Esophagus muscularis mucosa (tissue), 4 donors: ENCODE results near the gene RPRD1B. TPM values are rescaled to one million over a fixed set of nuclear protein-coding genes. Genes with fewer than 3 reads are reported as not detected.

Experiments
- DNase-seq: peaks from one replicate; pipeline ENCODE4 v3.0.0-alpha.2; 2017; ENCODE audit errors: extremely low spot score
- H3K27ac ChIP-seq, 4 donors: fragments of 200-600 bp; sonication (generic); replicated peaks in 1 of 4; 1 replicate in 3 of 4; 2 replicates in 1 of 4; pipeline ENCODE4 v1.5.1; 2016 to 2019; ENCODE audit warnings: mild to moderate bottlenecking in 1 of 4
- H3K27me3 ChIP-seq, 4 donors: fragments of 200-600 bp; sonication (generic); one replicate each; pipeline versions ENCODE4 v1.5.1 to v1.6.0; 2016 to 2019
- H3K36me3 ChIP-seq, 4 donors: fragments of 200-600 bp; sonication (generic); one replicate each; pipeline ENCODE4 v1.5.1; 2016 to 2019
- H3K4me1 ChIP-seq, 4 donors: fragments of 200-600 bp; sonication (generic); one replicate each; pipeline ENCODE4 v1.5.1; 2016 to 2019
- H3K4me3 ChIP-seq, 4 donors: fragments of 200-600 bp; sonication (generic); 1 replicate in 2 of 4; 2 replicates in 2 of 4; pipeline ENCODE4 v1.5.1; 2016 to 2019; ENCODE audit warnings: mild to moderate bottlenecking in 4 of 4, moderate library complexity in 1 of 4
- H3K9me3 ChIP-seq, 4 donors: fragments of 200-600 bp; sonication (generic); 1 replicate in 3 of 4; 2 replicates in 1 of 4; pipeline ENCODE4 v1.5.1; 2016 to 2019
- CTCF ChIP-seq, 3 experiments: fragments of 200-600 bp in 2 of 3; fragments of 450-650 bp in 1 of 3; sonication (generic) in 2 of 3; IDR thresholded peaks; one replicate each; pipeline ENCODE4 v1.5.1; 2017 to 2019; ENCODE audit warnings: antibody characterized with exemption in 3 of 3, mild to moderate bottlenecking in 2 of 3, moderate library complexity in 1 of 3
- EP300 ChIP-seq: sonication (generic); formaldehyde crosslinking; IDR thresholded peaks from one replicate; pipeline ENCODE4 v1.6.1; 2017; ENCODE audit warnings: antibody characterized with exemption
- POLR2A ChIP-seq: fragments of 450-650 bp; IDR thresholded peaks from one replicate; pipeline ENCODE4 v1.6.1; 2017; ENCODE audit warnings: antibody characterized with exemption, moderate library complexity, mild to moderate bottlenecking, low read depth
- POLR2AphosphoS5 ChIP-seq, 2 donors: sonication (generic); formaldehyde crosslinking; IDR thresholded peaks; one replicate each; pipeline ENCODE4 v1.6.1; 2017; ENCODE audit warnings: antibody characterized with exemption in 2 of 2
- WGBS: methylation state at CpG from one replicate; pipeline ENCODE4 v1.1.5; 2018; 5-methylcytosine and 5-hydroxymethylcytosine counted together
- intact Hi-C: fragments of 100-400 bp; cut with DNase I; formaldehyde crosslinking; loops from one replicate; pipeline ENCODE4 v1.15.1; 2023
- total RNA-seq, 4 donors: library from RNA; depleted of rRNA; stranded (reverse); fragments of >200 nt; gene quantifications; one replicate each; pipeline versions ENCODE4 v1.1.0 to v1.2.1, GENCODE V29; 2016

Gene RPRD1B
- total RNA-seq, 4 donors from 2014 or later, result 26.7 to 39.5 (median 33.8) TPM

GRCh38 chr20:38021087-38021772, 12.3 kb upstream of the RPRD1B start:
- H3K4me1 ChIP-seq, result peaks cover 0 to 6% (median 0%) of the 10 kb centered on the region in 4 donors
- intact Hi-C loops, result no loop called here
- TF ChIP-seq POLR2AphosphoS5 (IDR thresholded peaks at IDR 0.05), result no peak
- TF ChIP-seq CTCF (IDR thresholded peaks at IDR 0.05), result no peak
- TF ChIP-seq EP300, result no peak
- no peak for TF ChIP-seq POLR2A
- H3K36me3 ChIP-seq, result peaks cover 8 to 29% (median 18%) of the 10 kb centered on the region in 4 donors
- H3K27ac ChIP-seq, result no peak overlapping the region
- DNase-seq, result no peak
- H3K9me3 ChIP-seq, result peaks cover 0 to 15% (median 5%) of the 10 kb centered on the region in 4 donors
- no peak overlapping the region for H3K4me3 ChIP-seq
- 63% methylated on average over 2 of the region's 2 CpGs for WGBS
- H3K27me3 ChIP-seq, result no peaks in the 10 kb centered on the region

GRCh38 chr20:38023181-38024001, 10.2 kb upstream of the RPRD1B start:
- Histone ChIP-seq H3K36me3 (peaks cover 0 to 15% (median 6%) of the 10 kb centered on the region in 4 donors), H3K4me3 (no peak overlapping the region), H3K27me3 (no peaks in the 10 kb centered on the region), H3K9me3 (peaks cover 0 to 5% (median 2%) of the 10 kb centered on the region in 4 donors), H3K4me1 (peaks cover 0 to 6% (median 0%) of the 10 kb centered on the region in 4 donors), H3K27ac (no peak overlapping the region)
- intact Hi-C loops, result no loop called here
- DNase-seq, result no peak
- WGBS, result 72% methylated on average over 5 of the region's 5 CpGs
- TF ChIP-seq CTCF (IDR thresholded peaks at IDR 0.05) (no peak), POLR2AphosphoS5 (IDR thresholded peaks at IDR 0.05) (no peak), POLR2A (no peak), EP300 (no peak)

- no peak for TF ChIP-seq POLR2A
- TF ChIP-seq EP300, result no peak
- TF ChIP-seq POLR2AphosphoS5 (IDR thresholded peaks at IDR 0.05), result no peak
- no peak for TF ChIP-seq CTCF (IDR thresholded peaks at IDR 0.05)
- Histone ChIP-seq H3K27me3 (no peaks in the 10 kb centered on the region), H3K36me3 (peaks cover 0 to 9% (median 0%) of the 10 kb centered on the region in 4 donors), H3K4me1 (peaks cover 0 to 6% (median 2%) of the 10 kb centered on the region in 4 donors), H3K4me3 (no peak overlapping the region), H3K9me3 (no peaks in the 10 kb centered on the region), H3K27ac (no peak overlapping the region)
- no peak for DNase-seq
- intact Hi-C loops, result no loop called here
- 76% methylated on average over 4 of the region's 5 CpGs for WGBS
These were observed 9.1 kb upstream of the RPRD1B start for GRCh38 chr20:38024496-38024895.

GRCh38 chr20:38029453-38029852, 4.1 kb upstream of the RPRD1B start:
- DNase-seq, result no peak
- Histone ChIP-seq H3K27ac (no peak overlapping the region), H3K36me3 (peaks cover 0 to 9% (median 0%) of the 10 kb centered on the region in 4 donors), H3K4me3 (no peak overlapping the region), H3K9me3 (no peaks in the 10 kb centered on the region), H3K4me1 (peaks cover 12 to 32% (median 22%) of the 10 kb centered on the region in 4 donors), H3K27me3 (no peaks in the 10 kb centered on the region)
- WGBS, result 92% methylated on average over 3 of the region's 3 CpGs
- TF ChIP-seq POLR2A (no peak), EP300 (no peak), POLR2AphosphoS5 (IDR thresholded peaks at IDR 0.05) (no peak), CTCF (IDR thresholded peaks at IDR 0.05) (no peak)
- intact Hi-C loops, result no loop called here
